Dermis microvascular lymphatic vessel endothelial cell (primary cell): Measurements from ENCODE around the gene OR2G6. TPM values are rescaled to one million over a fixed set of nuclear protein-coding genes. Genes with fewer than 3 reads are reported as not detected.
"Not testable (repeated sequence)": the region's sequence is repeated elsewhere in the genome, so short reads cannot be mapped to it uniquely, and the experiment has no call there.

Experiments used
- DNase-seq, 2 donors: peaks; one replicate each; pipeline versions ENCODE4 v3.0.0 to v3.0.0-alpha.2; 2010; ENCODE audit warnings: low read depth in 2 of 2
- total RNA-seq: library from RNA; depleted of rRNA; stranded (reverse); fragments of >200 nt; gene quantifications from 2 replicates; pipeline ENCODE4 v1.2.1, GENCODE V29; 2014

The OR2G6 gene
- total RNA-seq = not detected in 2 replicates

GRCh38 chr1:248507773-248508172 lies at the start of gene OR2G6:
Gene OR2G6 (plus strand): TSS chr1:248508073. CDS start chr1:248521647, 13,574 bp downstream.
- not testable (repeated sequence) for DNase-seq

- not testable (repeated sequence) for DNase-seq
These were observed 48.8 kb upstream of the OR2G6 start for GRCh38 chr1:248459117-248459516.

GRCh38 chr1:248471154-248471553 lies 36.7 kb upstream of the OR2G6 start:
- no peak for DNase-seq

GRCh38 chr1:248472111-248472510 lies 35.8 kb upstream of the OR2G6 start:
- not testable (repeated sequence) for DNase-seq

- DNase-seq = not testable (repeated sequence)
These were observed 34.8 kb upstream of the OR2G6 start, which contains the start of gene OR2T3 for GRCh38 chr1:248473051-248473450. Gene OR2T3 (plus strand): TSS chr1:248473351. CDS start chr1:248473351, 0 bp downstream.

- DNase-seq = not testable (repeated sequence)
These were observed 32.2 kb upstream of the OR2G6 start for GRCh38 chr1:248475660-248476059.

GRCh38 chr1:248481686-248482579 lies 25.9 kb upstream of the OR2G6 start:
- not testable (repeated sequence) for DNase-seq

- not testable (repeated sequence) for DNase-seq
These were observed 19.6 kb upstream of the OR2G6 start, which contains the start of gene OR2T5 for GRCh38 chr1:248488289-248488688. Gene OR2T5 (plus strand): TSS chr1:248488589. CDS start chr1:248488589, 0 bp downstream.

- DNase-seq = not testable (repeated sequence)
These were observed 11.2 kb upstream of the OR2G6 start for GRCh38 chr1:248496661-248497060.

- DNase-seq = not testable (repeated sequence)
These were observed 7.4 kb upstream of the OR2G6 start for GRCh38 chr1:248500305-248501035.

- DNase-seq = not testable (repeated sequence)
These were observed 2.3 kb downstream of the OR2G6 start for GRCh38 chr1:248510217-248510616.

GRCh38 chr1:248521856-248522255 lies 14.0 kb downstream of the OR2G6 start:
- DNase-seq = no peak

GRCh38 chr1:248537449-248537848 lies 29.6 kb downstream of the OR2G6 start:
- not testable (repeated sequence) for DNase-seq

GRCh38 chr1:248547383-248547782 lies 39.5 kb downstream of the OR2G6 start:
- DNase-seq = not testable (repeated sequence)

- not testable (repeated sequence) for DNase-seq
These were observed 43.2 kb downstream of the OR2G6 start for GRCh38 chr1:248551027-248551426.

- not testable (repeated sequence) for DNase-seq
These were observed 54.8 kb downstream of the OR2G6 start, which contains the start of gene OR2T29 for GRCh38 chr1:248562672-248563071. Gene OR2T29 (minus strand): TSS chr1:248562772. CDS start chr1:248559491, 3,281 bp downstream.

- not testable (repeated sequence) for DNase-seq
These were observed 57.9 kb downstream of the OR2G6 start for GRCh38 chr1:248565530-248566373.

- DNase-seq = not testable (repeated sequence)
These were observed 61.2 kb downstream of the OR2G6 start for GRCh38 chr1:248569049-248569448.

- not testable (repeated sequence) for DNase-seq
These were observed 62.9 kb downstream of the OR2G6 start for GRCh38 chr1:248570811-248571210.

- DNase-seq = not testable (repeated sequence)
These were observed 64.2 kb downstream of the OR2G6 start for GRCh38 chr1:248572049-248572448.

- DNase-seq = not testable (repeated sequence)
These were observed 66.0 kb downstream of the OR2G6 start for GRCh38 chr1:248573856-248574255.
